ENCODE measurements around the gene MYEOV.

The MYEOV gene

DNA sequence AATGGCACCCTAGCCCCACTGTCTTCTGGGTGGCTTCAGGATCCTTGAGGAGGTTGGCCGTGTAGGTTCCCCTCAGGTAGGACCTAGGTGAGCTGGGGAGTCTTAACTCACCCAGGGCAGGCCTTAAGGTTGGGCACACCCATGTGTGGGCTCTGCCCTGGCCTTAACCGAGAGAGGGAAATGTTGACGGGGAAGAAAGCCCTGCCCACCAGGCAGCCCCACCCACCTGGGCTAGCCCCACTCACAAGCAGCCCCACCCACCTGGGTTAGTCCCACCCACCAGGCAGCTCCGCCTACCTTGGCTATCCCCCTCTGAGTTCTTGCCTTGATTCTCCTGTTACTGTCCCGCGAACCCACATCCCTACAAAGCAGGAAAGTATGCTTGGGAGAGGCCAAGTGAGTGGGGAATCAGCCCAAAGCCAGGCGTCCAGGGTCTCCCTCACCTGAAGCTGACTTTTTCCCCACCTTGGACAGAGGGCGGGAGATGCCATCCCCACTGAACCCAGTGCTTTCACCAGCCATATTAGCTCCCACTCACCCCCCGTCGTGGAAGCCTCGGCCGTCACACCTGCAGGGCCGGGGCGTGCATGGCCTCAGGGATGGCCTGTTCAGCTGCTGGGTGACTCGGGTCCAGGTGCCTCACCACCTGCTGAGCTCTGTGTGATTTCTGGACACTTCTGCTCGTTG lies at the start of gene MYEOV:
Gene MYEOV, plus strand, starts transcription at position 337 of the 687 bp plus-strand sequence. CDS start 1,200 bp downstream, outside the sequence.
- DNase-seq = peak; percentile 28 to 47

- DNase-seq = no peak
Measured at GRCh38 chr11:69244266-69244665, 49.7 kb upstream of the MYEOV start.

DNA sequence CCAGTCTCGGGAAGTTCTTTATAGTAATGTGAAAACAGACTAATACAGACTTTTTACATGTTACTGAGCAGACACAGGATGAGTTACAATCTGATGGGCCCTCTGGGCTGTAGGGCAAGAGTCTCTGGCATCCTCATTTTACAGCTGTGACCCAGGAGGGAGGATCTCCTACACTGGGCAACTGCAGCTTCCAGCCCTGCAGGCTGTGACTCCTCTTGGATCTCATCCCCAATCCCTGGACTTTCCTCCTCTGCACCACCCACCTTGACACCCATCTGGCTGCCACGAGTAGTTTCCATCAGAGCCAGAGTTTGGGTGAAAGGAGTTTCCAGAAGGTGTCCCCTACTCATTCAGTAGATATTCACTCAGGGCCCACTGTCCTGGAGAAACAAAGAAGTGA lies 48.9 kb upstream of the MYEOV start:
- DNase-seq = no peak

GRCh38 chr11:69245491-69246345 lies 48.2 kb upstream of the MYEOV start:
- no peak for DNase-seq

DNA sequence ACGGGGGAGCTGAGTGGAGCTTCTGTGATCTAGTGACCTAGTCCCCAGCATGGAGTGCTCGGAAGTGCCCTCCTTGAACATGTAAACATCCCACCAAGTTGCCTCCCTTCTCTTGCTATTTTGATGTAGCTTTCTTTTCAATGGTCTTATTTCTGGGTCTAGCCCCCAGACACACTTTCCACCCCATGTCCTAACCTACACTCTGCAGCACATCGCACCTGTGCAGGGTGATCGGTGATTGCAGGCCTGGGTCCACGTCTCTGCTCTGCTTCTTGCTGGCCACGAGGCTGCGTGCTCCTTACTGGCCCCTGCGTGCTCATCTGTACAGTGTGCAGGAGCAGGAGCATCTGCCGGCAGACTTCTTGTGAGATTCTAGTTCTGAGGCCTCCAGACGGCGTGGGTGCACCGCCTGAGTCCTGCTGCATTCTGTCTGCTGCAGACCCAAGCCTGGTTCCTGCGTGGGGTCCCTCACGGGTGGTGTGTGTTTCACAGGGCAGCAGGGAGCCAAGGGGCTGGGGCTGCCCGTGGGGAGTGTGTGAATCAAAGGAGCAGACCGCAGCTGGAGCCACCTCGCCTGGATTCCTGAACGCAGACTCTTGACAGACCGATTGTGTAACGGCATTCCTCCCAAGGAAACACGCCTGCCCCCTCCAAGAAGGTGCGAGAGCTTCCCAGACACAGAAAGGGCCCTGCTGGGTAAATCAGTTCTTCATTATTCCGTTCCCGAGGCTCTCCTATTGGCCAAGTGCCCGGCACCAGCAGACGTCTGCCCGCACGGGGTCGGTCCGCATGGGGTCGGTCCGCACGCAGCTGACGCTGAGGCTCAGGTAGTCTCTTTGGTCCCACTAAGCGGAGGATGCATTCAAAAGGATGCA lies 44.4 kb upstream of the MYEOV start:
- no peak for DNase-seq

DNA sequence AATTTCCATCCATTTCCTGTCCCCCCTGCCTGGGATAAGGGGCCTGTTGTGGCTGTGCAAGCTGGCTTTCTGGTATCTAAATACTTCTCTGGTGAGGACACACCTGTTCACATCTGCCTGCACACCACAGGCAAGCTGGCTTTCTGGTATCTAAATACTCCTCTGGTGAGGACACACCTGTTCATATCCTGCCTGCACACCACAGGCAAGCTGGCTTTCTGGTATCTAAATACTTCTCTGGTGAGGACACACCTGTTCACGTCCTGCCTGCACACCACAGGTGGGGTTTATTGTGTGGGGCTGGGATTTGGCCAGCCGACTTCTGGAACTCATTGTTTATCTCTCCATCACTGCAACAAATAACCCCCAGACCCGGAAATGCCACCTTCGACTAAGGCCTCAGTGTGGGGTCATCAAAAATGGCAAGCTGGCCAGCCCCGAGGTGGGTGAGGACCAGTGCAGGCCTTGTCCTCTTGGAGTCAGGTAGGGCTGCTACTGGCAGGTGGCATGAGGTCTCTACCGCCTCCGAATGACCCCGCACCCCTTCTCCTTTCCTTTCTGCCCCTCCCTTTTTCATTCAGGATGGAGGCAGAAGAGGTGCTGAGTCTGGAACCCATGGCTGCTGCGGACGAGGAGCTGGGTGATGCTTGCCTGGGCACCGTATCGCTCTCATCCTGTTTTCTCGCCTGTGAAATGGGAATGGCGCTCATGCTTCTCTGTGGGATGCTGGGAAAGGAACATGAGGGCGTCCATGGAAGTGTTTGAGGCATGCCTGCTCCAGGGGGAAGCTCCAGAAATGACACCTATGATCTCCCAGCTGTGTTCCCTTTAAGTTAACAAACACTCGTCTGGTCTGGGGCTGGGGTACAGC lies 43.5 kb upstream of the MYEOV start:
- DNase-seq = no peak

DNA sequence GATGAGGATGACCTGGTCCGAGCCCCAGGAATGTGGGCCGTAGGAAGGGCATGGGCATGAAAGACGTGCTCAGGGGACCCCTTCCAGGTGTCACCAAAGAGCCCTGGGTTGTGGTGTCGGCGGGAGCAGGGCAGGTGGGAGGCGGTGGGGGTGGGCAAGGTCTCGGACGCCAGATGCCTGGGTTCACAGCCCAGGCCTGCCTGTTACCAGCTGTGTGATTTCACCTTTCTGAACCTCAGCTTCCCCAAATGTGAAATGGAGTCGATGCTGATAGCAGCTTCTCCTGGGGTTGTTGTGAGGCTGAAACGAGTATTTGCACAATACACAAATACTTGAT lies 42.9 kb upstream of the MYEOV start:
- DNase-seq = no peak

DNA sequence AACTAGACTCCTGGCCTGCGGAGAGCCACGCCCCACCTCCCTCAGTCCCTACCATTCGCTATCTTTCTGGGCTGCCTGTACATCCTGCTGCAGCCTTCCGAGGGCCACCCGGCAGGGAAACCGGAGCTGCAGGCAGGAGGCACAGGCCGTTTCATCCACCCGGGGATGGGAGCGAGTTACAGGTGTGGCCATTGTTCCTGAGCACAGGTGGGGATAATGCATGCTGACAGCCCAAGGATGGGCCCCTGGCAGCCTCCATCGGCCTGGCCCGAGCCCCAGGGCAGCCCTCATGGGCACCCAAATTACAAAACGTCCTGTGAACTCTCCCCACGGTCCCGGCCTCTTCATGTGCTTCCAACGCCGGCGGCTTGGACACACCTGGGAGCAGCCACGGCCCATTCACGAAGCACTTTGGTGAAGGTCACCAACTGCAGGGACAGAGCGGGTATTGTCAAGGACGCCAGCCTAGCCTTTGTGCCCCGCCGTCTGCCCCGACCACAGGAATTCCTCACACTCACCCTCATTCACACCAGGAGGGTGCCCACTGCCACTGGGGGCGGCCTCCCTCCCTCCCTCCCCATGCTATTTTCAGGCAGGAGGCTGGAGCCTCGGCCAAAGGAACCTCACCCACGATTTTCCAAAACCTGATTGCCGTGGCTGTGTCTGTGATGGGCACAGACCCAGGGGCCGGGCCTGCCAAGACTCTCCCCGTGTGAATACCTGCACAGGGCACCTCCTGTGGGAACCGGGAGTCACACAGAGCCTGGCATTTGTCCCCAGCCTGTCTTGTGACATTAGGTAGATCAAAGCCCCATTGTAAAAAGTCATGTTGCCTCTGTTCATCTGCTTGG lies 42.1 kb upstream of the MYEOV start:
- no peak for DNase-seq

DNA sequence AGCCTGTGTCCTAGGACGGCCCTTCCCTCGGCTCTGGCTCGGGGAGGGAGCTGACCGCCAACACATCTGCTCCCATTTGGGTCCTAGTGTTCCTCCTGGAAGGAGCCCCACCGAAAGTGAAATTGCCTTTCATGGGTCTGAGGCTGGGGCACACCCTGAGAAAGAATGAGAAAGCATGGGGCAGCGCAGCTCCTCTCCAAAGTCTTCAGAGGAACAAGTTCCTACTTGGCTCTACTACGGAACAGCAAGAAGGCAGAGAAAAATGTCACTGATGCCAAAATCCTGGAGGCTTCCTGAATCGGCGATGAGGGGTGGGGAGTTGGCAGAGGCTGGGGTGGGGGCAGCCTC lies 41.5 kb upstream of the MYEOV start:
- DNase-seq = no peak

DNA sequence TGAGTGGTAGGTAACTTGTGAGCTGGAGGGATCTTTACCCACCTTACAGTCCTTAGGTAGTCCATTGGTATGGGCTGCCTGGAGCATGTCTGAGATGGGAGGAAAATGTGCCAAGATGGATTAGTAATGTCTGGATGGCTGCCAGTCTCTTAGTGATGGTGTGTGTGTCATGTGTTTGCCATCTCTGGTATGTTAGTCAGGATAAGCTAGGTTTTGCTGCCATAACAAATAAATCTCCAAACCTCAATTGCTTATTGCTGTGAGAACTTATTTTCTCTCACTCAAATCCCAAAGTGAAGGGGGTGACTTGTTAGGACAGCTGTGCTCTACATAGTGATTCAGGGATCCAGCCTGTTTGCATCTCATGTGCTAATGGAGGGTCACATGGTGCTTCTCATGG lies 40.9 kb upstream of the MYEOV start:
- no peak for DNase-seq

- no peak for DNase-seq
Measured at GRCh38 chr11:69257134-69257533, 36.8 kb upstream of the MYEOV start.

DNA sequence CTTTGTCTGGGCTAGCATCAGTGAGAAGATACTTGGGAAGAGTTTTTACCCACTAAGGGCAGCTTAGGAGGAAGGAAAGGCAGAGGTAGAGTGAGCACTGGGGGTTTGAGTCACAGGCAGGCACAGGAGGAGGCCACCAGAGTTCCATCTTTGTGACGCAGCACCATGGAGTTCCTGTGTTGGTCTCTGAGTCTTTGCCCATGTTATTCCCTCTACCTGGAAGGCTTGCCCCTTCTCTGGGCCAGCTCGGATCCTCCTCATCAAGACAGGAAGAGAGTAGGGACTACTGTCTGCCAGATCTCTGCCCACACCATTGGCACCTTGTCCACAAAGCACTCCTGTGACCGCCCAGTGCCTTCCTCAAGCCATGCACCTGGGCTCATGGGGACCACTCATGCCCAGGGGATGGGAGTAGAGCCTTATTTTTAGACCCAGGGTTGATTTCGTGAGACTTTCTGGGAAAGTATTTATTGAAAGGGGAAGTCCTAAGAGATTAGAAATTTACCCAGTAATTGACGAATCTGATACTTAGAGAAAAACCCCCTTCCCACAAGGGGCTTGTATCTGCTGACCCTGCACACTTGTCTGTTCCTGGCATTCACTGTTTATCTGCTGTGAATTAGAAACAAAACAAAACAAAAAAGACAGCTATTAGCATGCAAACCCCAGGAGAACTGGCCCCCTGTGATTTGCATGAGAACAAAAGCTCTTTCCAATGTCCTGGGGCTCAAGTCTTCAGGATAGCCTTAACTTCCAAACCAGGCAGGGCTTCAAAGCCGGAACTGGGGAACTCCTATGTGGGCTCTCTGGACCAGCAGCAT lies 35.9 kb upstream of the MYEOV start:
- no peak for DNase-seq

DNA sequence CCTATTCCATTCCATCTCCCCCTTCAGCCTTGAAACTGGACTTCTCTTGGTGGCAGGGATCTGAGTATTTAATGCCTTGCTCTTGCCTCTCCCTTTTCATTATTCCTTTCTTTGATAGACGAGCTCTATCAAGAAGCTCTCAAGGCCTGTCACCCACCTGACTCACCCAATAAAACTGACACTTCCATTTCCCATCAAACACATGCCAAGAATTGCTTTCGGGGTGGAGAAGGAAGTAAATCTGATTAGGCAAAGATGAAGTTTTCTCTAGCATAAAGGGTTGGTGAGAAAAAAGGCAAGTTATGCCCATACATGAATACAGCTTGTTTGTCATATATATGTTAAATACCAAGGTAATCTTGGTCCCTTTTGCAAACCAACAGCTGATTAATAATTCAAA lies 34.9 kb upstream of the MYEOV start:
- no peak for DNase-seq

GRCh38 chr11:69260622-69261021 lies 33.3 kb upstream of the MYEOV start:
- no peak for DNase-seq

GRCh38 chr11:69261116-69261515 lies 32.8 kb upstream of the MYEOV start:
- no peak for DNase-seq

DNA sequence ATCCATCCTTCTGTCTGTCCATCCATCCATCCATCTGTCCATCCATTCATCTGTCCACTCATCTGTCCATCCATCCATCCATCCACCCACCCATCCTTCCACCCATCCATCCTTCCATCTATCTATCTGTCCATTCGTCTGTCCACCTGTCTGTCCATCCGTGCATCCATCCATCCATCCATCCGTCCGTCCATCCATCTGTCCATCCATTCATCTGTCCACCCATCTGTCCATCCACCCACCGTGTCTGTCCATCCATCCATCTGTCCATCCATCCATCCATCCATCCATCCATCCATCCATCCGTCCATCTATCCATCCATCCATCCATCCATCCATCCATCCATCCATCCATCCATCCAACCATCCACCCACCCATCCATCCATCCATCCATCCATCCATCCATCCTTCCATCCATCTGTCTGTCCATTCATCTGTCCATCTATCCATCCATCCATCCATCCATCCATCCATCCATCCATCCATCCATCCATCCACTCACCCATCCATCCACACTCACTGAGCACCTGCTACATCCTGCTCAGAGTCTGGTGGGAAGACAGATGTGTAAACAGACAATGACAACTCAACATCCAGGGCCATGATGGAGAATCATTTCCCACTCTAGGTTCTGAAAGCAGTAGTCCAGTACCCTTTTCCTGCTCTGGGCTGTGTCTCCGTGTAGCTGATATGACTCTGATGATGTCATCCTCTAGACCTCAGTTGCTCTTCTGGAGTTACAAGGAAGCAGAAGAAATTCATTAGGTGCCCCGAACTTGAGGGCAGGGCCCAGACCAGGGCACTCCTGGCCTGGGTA lies 30.8 kb upstream of the MYEOV start:
- no peak for DNase-seq

DNA sequence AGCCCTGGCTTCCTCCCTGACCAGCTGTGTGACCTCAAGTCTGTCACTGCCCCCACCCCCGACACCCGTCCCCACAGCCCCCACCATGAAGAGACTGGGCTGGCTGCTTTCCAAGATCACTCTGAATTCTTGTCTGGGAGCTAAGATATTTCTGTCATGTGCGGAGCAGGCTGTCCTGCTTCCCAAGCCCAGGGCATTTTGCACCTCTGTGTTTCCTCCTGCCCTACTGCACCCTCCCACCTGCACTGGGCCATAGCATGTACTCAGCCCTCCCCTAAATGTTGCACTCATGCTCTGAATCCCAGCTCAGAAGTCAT lies 30.3 kb upstream of the MYEOV start:
- DNase-seq = no peak

- no peak for DNase-seq
Measured at GRCh38 chr11:69264486-69264885, 29.5 kb upstream of the MYEOV start.

- DNase-seq = no peak
Measured at GRCh38 chr11:69265210-69265609, 28.7 kb upstream of the MYEOV start.

GRCh38 chr11:69265911-69266510 lies 27.9 kb upstream of the MYEOV start:
- DNase-seq = no peak
